GM23338 (cell line): ENCODE measurements around the gene AGPAT3. TPM values are rescaled to one million over a fixed set of nuclear protein-coding genes. Genes with fewer than 3 reads are reported as not detected.

Experiments
- ATAC-seq: fragments of 200-7000 bp; cut with Tn5 transposase; 3 replicates; pipeline ENCODE4 v1.9.1; 2020
- DNase-seq: peaks from one replicate; pipeline ENCODE4 v3.0.0-alpha.2; 2015; ENCODE audit warnings: low spot score
- H2AFZ ChIP-seq: fragments of 200-600 bp; sonication (generic); 2 replicates; pipeline ENCODE4 v1.8.0; 2016; ENCODE audit warnings: antibody characterized with exemption, mild to moderate bottlenecking, moderate library complexity
- H3F3A ChIP-seq: fragments of 200-600 bp; sonication (generic); replicated peaks from 2 replicates; pipeline ENCODE4 v1.8.0; 2017; ENCODE audit warnings: antibody characterized with exemption, mixed run types, low read depth
- H3K27ac ChIP-seq: fragments of 200-600 bp; sonication (generic); 2 replicates; pipeline ENCODE4 v1.6.1; 2016; ENCODE audit warnings: low read depth
- H3K27me3 ChIP-seq: fragments of 200-600 bp; sonication (generic); 2 replicates; pipeline ENCODE4 v1.8.0; 2016; ENCODE audit warnings: mild to moderate bottlenecking, mixed run types, moderate library complexity; ENCODE audit not compliant: insufficient read depth
- H3K36me3 ChIP-seq: fragments of 200-600 bp; sonication (generic); 2 replicates; pipeline ENCODE4 v1.8.0; 2016; ENCODE audit warnings: mild to moderate bottlenecking; ENCODE audit not compliant: insufficient read depth
- H3K4me1 ChIP-seq: fragments of 200-600 bp; sonication (generic); 2 replicates; pipeline ENCODE4 v1.8.0; 2016; ENCODE audit warnings: mild to moderate bottlenecking, moderate library complexity; ENCODE audit not compliant: insufficient read depth
- H3K4me2 ChIP-seq: fragments of 200-600 bp; sonication (generic); 2 replicates; pipeline ENCODE4 v1.7.1; 2017; ENCODE audit warnings: mixed run types
- H3K4me3 ChIP-seq: fragments of 200-600 bp; sonication (generic); 2 replicates; pipeline ENCODE4 v1.6.1; 2016; ENCODE audit warnings: mixed run types
- H3K79me2 ChIP-seq: fragments of 200-600 bp; sonication (generic); replicated peaks from 2 replicates; pipeline ENCODE4 v1.8.0; 2017; ENCODE audit warnings: mild to moderate bottlenecking; ENCODE audit not compliant: insufficient read depth
- H3K9me2 ChIP-seq: fragments of 200-600 bp; sonication (generic); 2 replicates; pipeline ENCODE4 v1.8.0; 2017; ENCODE audit not compliant: insufficient read depth
- H4K20me1 ChIP-seq: fragments of 200-600 bp; sonication (generic); replicated peaks from 2 replicates; pipeline ENCODE4 v1.8.0; 2017; ENCODE audit warnings: mild to moderate bottlenecking; ENCODE audit not compliant: insufficient read depth
- H3K27ac Mint-ChIP-seq: 2 replicates; pipeline ENCODE4 v1.8.0; 2020; ENCODE audit warnings: inconsistent platforms, mild to moderate bottlenecking, moderate library complexity, mixed read lengths
- H3K27me3 Mint-ChIP-seq: 3 replicates; pipeline ENCODE4 v1.8.0; 2022; ENCODE audit warnings: low read depth, mild to moderate bottlenecking, moderate library complexity, mixed read lengths, inconsistent platforms; ENCODE audit not compliant: insufficient read depth, poor library complexity
- H3K36me3 Mint-ChIP-seq: 3 replicates; pipeline ENCODE4 v1.8.0; 2021; ENCODE audit warnings: low read depth, mild to moderate bottlenecking, inconsistent platforms, moderate library complexity, mixed read lengths
- H3K4me1 Mint-ChIP-seq: 3 replicates; pipeline ENCODE4 v1.8.0; 2020; ENCODE audit warnings: mild to moderate bottlenecking, inconsistent platforms, mixed read lengths
- H3K4me3 Mint-ChIP-seq: 3 replicates; pipeline ENCODE4 v1.8.0; 2021; ENCODE audit warnings: moderate library complexity, mild to moderate bottlenecking, inconsistent platforms, mixed read lengths
- H3K9me3 Mint-ChIP-seq: 3 replicates; pipeline ENCODE4 v1.8.0; 2020; ENCODE audit warnings: moderate library complexity, mild to moderate bottlenecking, inconsistent platforms, mixed read lengths
- CREB1 ChIP-seq: fragments of 250-450 bp; sonication (Bioruptor Pico); IDR thresholded peaks from 2 replicates; pipeline ENCODE4 v1.5.0; 2020; ENCODE audit warnings: low read depth, mild to moderate bottlenecking, moderate library complexity
- EZH2 ChIP-seq: fragments of 200-600 bp; sonication (generic); IDR thresholded peaks from one replicate; pipeline ENCODE4 v1.8.0; 2017; ENCODE audit warnings: antibody characterized with exemption, mild to moderate bottlenecking, low read depth; ENCODE audit not compliant: unreplicated experiment
- EZH2phosphoT487 ChIP-seq: fragments of 200-600 bp; sonication (generic); IDR thresholded peaks from one replicate; pipeline ENCODE4 v1.8.1; 2018; ENCODE audit warnings: antibody characterized with exemption; ENCODE audit not compliant: unreplicated experiment
- JUNB ChIP-seq: IDR thresholded peaks from one replicate; pipeline ENCODE4 v1.6.1; 2016; ENCODE audit warnings: antibody characterized with exemption; ENCODE audit not compliant: unreplicated experiment
- NANOG ChIP-seq: IDR thresholded peaks from 2 replicates; pipeline ENCODE4 v1.6.1; 2016; ENCODE audit warnings: antibody characterized with exemption, borderline replicate concordance
- POLR2AphosphoS5 ChIP-seq: IDR thresholded peaks from 2 replicates; pipeline ENCODE4 v1.6.1; 2016; ENCODE audit warnings: antibody characterized with exemption, low read depth
- STAT1 ChIP-seq: IDR thresholded peaks from one replicate; pipeline ENCODE4 v1.6.1; 2016; ENCODE audit warnings: antibody characterized with exemption; ENCODE audit not compliant: unreplicated experiment
- ZNF114 ChIP-seq: fragments of 250-450 bp; sonication (Bioruptor Pico); IDR thresholded peaks from 2 replicates; pipeline ENCODE4 v1.5.0; 2020; ENCODE audit warnings: mild to moderate bottlenecking, moderate library complexity
- ZNF331 ChIP-seq: fragments of 250-450 bp; sonication (Bioruptor Pico); IDR thresholded peaks from 2 replicates; pipeline ENCODE4 v1.5.0; 2020; ENCODE audit warnings: low read depth, mild to moderate bottlenecking, moderate library complexity
- polyA plus RNA-seq: library from polyadenylated mRNA; unstranded; fragments of >200 nt; fragmentation: Nextera tagmentation; extraction: Ambion mirVana; gene quantifications from 2 replicates; pipeline ENCODE4 v1.2.1, GENCODE V29; 2016
- total RNA-seq: library from RNA; depleted of rRNA; stranded (reverse); fragments of >200 nt; shearing (Covaris generic); gene quantifications from 2 replicates; pipeline ENCODE4 v1.2.3, GENCODE V29; 2014
- TF ChIP-seq, protein P1 (sequence below): IDR thresholded peaks from 2 replicates; pipeline ENCODE4 v1.6.1; 2016; ENCODE audit warnings: antibody characterized with exemption
- TF ChIP-seq, protein P2 (sequence below): IDR thresholded peaks from one replicate; pipeline ENCODE4 v1.6.1; 2018; ENCODE audit warnings: antibody characterized with exemption; ENCODE audit not compliant: unreplicated experiment
- TF ChIP-seq, protein P3 (sequence below), 2 experiments: fragments of 200-600 bp in 1 of 2; sonication (generic) in 1 of 2; conservative IDR thresholded peaks; 2 replicates each; pipeline versions ENCODE4 v1.5.1 to v1.6.1; 2016 to 2017; ENCODE audit warnings: antibody characterized with exemption in 2 of 2, low read depth in 2 of 2, mild to moderate bottlenecking in 2 of 2, moderate library complexity in 1 of 2
- TF ChIP-seq, protein P4 (sequence below): fragments of 250-450 bp; sonication (Bioruptor Pico); IDR thresholded peaks from 2 replicates; pipeline ENCODE4 v1.5.0; 2020; ENCODE audit warnings: mild to moderate bottlenecking, moderate library complexity

AGPAT3 gene
- total and polyA plus RNA-seq, 2 experiments from 2014 or later, result 2.1 to 6.1 TPM

DNA sequence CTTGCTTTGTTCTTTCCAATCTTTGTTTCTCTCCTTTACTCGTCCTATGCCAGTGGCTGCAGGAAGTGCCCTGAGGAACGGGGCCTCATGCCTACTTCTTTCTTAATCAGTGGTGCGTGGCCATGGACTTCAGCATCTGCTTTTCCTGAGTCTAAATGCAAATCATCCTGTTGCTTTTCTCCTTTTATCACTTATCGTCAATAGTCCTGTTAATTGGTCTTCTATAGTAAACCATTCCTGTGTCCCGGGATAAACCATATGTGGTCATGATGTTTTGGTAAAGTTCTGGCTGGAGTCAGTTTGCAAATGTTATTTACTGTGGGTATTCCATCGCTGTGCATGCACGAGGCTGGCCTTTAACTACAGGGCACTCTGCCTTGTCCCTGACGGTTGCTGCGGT is 47.5 kb downstream of the AGPAT3 start:
- H3F3A ChIP-seq, result no peaks in the 10 kb centered on the region
- H3K27me3 ChIP-seq, result no peaks in the 10 kb centered on the region
- H3K9me2 ChIP-seq, result no peaks in the 10 kb centered on the region
- H3K79me2 ChIP-seq, result no peaks in the 10 kb centered on the region
- no peak overlapping the region for H2AFZ ChIP-seq
- H3K4me1 ChIP-seq, result no peaks in the 10 kb centered on the region
- Mint-ChIP-seq H3K4me1 (peaks cover 6% of the 10 kb centered on the region; the same call in 2 of the 3 replicates), H3K9me3 (no peaks in the 10 kb centered on the region), H3K36me3 (no peaks in the 10 kb centered on the region), H3K27me3 (peaks cover 7% of the 10 kb centered on the region), H3K4me3 (no peak overlapping the region), H3K27ac (no peak overlapping the region)
- no peak overlapping the region for H3K4me2 ChIP-seq
- H4K20me1 ChIP-seq, result no peaks in the 10 kb centered on the region
- H3K36me3 ChIP-seq, result no peaks in the 10 kb centered on the region
- no peak overlapping the region for H3K4me3 ChIP-seq
- TF ChIP-seq ZNF331 (no peak), POLR2AphosphoS5 (no peak), EZH2 (no peak), ZNF114 (no peak), STAT1 (no peak), NANOG (no peak), EZH2phosphoT487 (no peak), JUNB (no peak), CREB1 (CRISPR knock-in tag) (no peak)
- TF ChIP-seq, protein P1, sequence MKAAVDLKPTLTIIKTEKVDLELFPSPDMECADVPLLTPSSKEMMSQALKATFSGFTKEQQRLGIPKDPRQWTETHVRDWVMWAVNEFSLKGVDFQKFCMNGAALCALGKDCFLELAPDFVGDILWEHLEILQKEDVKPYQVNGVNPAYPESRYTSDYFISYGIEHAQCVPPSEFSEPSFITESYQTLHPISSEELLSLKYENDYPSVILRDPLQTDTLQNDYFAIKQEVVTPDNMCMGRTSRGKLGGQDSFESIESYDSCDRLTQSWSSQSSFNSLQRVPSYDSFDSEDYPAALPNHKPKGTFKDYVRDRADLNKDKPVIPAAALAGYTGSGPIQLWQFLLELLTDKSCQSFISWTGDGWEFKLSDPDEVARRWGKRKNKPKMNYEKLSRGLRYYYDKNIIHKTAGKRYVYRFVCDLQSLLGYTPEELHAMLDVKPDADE, result no peak
- TF ChIP-seq, protein P2, sequence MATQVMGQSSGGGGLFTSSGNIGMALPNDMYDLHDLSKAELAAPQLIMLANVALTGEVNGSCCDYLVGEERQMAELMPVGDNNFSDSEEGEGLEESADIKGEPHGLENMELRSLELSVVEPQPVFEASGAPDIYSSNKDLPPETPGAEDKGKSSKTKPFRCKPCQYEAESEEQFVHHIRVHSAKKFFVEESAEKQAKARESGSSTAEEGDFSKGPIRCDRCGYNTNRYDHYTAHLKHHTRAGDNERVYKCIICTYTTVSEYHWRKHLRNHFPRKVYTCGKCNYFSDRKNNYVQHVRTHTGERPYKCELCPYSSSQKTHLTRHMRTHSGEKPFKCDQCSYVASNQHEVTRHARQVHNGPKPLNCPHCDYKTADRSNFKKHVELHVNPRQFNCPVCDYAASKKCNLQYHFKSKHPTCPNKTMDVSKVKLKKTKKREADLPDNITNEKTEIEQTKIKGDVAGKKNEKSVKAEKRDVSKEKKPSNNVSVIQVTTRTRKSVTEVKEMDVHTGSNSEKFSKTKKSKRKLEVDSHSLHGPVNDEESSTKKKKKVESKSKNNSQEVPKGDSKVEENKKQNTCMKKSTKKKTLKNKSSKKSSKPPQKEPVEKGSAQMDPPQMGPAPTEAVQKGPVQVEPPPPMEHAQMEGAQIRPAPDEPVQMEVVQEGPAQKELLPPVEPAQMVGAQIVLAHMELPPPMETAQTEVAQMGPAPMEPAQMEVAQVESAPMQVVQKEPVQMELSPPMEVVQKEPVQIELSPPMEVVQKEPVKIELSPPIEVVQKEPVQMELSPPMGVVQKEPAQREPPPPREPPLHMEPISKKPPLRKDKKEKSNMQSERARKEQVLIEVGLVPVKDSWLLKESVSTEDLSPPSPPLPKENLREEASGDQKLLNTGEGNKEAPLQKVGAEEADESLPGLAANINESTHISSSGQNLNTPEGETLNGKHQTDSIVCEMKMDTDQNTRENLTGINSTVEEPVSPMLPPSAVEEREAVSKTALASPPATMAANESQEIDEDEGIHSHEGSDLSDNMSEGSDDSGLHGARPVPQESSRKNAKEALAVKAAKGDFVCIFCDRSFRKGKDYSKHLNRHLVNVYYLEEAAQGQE, result no peak
- TF ChIP-seq, protein P3, sequence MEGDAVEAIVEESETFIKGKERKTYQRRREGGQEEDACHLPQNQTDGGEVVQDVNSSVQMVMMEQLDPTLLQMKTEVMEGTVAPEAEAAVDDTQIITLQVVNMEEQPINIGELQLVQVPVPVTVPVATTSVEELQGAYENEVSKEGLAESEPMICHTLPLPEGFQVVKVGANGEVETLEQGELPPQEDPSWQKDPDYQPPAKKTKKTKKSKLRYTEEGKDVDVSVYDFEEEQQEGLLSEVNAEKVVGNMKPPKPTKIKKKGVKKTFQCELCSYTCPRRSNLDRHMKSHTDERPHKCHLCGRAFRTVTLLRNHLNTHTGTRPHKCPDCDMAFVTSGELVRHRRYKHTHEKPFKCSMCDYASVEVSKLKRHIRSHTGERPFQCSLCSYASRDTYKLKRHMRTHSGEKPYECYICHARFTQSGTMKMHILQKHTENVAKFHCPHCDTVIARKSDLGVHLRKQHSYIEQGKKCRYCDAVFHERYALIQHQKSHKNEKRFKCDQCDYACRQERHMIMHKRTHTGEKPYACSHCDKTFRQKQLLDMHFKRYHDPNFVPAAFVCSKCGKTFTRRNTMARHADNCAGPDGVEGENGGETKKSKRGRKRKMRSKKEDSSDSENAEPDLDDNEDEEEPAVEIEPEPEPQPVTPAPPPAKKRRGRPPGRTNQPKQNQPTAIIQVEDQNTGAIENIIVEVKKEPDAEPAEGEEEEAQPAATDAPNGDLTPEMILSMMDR (conservative IDR thresholded peaks at IDR 0.05; ENCODE audit: low read depth in 2 of 2), result no peak
- TF ChIP-seq, protein P4, sequence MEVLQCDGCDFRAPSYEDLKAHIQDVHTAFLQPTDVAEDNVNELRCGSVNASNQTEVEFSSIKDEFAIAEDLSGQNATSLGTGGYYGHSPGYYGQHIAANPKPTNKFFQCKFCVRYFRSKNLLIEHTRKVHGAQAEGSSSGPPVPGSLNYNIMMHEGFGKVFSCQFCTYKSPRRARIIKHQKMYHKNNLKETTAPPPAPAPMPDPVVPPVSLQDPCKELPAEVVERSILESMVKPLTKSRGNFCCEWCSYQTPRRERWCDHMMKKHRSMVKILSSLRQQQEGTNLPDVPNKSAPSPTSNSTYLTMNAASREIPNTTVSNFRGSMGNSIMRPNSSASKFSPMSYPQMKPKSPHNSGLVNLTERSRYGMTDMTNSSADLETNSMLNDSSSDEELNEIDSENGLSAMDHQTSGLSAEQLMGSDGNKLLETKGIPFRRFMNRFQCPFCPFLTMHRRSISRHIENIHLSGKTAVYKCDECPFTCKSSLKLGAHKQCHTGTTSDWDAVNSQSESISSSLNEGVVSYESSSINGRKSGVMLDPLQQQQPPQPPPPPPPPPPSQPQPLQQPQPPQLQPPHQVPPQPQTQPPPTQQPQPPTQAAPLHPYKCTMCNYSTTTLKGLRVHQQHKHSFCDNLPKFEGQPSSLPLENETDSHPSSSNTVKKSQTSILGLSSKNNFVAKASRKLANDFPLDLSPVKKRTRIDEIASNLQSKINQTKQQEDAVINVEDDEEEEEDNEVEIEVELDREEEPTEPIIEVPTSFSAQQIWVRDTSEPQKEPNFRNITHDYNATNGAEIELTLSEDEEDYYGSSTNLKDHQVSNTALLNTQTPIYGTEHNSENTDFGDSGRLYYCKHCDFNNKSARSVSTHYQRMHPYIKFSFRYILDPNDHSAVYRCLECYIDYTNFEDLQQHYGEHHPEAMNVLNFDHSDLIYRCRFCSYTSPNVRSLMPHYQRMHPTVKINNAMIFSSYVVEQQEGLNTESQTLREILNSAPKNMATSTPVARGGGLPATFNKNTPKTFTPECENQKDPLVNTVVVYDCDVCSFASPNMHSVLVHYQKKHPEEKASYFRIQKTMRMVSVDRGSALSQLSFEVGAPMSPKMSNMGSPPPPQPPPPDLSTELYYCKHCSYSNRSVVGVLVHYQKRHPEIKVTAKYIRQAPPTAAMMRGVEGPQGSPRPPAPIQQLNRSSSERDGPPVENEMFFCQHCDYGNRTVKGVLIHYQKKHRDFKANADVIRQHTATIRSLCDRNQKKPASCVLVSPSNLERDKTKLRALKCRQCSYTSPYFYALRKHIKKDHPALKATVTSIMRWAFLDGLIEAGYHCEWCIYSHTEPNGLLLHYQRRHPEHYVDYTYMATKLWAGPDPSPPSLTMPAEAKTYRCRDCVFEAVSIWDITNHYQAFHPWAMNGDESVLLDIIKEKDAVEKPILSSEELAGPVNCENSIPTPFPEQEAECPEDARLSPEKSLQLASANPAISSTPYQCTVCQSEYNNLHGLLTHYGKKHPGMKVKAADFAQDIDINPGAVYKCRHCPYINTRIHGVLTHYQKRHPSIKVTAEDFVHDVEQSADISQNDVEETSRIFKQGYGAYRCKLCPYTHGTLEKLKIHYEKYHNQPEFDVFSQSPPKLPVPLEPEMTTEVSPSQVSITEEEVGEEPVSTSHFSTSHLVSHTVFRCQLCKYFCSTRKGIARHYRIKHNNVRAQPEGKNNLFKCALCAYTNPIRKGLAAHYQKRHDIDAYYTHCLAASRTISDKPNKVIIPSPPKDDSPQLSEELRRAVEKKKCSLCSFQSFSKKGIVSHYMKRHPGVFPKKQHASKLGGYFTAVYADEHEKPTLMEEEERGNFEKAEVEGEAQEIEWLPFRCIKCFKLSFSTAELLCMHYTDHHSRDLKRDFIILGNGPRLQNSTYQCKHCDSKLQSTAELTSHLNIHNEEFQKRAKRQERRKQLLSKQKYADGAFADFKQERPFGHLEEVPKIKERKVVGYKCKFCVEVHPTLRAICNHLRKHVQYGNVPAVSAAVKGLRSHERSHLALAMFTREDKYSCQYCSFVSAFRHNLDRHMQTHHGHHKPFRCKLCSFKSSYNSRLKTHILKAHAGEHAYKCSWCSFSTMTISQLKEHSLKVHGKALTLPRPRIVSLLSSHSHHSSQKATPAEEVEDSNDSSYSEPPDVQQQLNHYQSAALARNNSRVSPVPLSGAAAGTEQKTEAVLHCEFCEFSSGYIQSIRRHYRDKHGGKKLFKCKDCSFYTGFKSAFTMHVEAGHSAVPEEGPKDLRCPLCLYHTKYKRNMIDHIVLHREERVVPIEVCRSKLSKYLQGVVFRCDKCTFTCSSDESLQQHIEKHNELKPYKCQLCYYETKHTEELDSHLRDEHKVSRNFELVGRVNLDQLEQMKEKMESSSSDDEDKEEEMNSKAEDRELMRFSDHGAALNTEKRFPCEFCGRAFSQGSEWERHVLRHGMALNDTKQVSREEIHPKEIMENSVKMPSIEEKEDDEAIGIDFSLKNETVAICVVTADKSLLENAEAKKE, result no peak
- ATAC-seq, result no peak
- DNase-seq, result no peak
- H3K27ac ChIP-seq, result no peak overlapping the region
